T-helper 1 cell treated with Interleukin-12 subunit alpha and Interleukin-12 subunit beta and Interleukin-4 antibody, amounts not matched to agents 30 μg/mL and 1 μg/mL, for 36 hours (primary cell): ENCODE data around the gene PRM2.
A peak's percentile ranks its signal among the peaks of the same experiment; 100 is the strongest.

Experiments used
- H3K27ac Mint-ChIP-seq: one replicate; pipeline ENCODE4 v1.8.0; 2021; ENCODE audit warnings: mild to moderate bottlenecking, mixed read lengths
- H3K27me3 Mint-ChIP-seq: one replicate; pipeline ENCODE4 v1.8.0; 2021; ENCODE audit warnings: low read depth, mixed read lengths
- H3K36me3 Mint-ChIP-seq: one replicate; pipeline ENCODE4 v1.8.0; 2021; ENCODE audit warnings: low read depth, mixed read lengths
- H3K4me1 Mint-ChIP-seq: one replicate; pipeline ENCODE4 v1.8.0; 2021; ENCODE audit warnings: low read depth, mixed read lengths
- H3K4me3 Mint-ChIP-seq: one replicate; pipeline ENCODE4 v1.8.0; 2021; ENCODE audit warnings: mild to moderate bottlenecking, moderate library complexity, mixed read lengths
- H3K9me3 Mint-ChIP-seq: one replicate; pipeline ENCODE4 v1.8.0; 2021; ENCODE audit warnings: mixed read lengths

Gene PRM2

GRCh38 chr16:11229906-11230305 is 46.4 kb downstream of the PRM2 start:
- H3K4me3 Mint-ChIP-seq: no peak overlapping the region
- no peaks in the 10 kb centered on the region for H3K27me3 Mint-ChIP-seq
- peak overlapping the region; percentile 46 for H3K27ac Mint-ChIP-seq
- peaks cover 73% of the 10 kb centered on the region for H3K4me1 Mint-ChIP-seq
- no peaks in the 10 kb centered on the region for H3K9me3 Mint-ChIP-seq
- H3K36me3 Mint-ChIP-seq: no peaks in the 10 kb centered on the region

- Mint-ChIP-seq H3K36me3 (no peaks in the 10 kb centered on the region), H3K9me3 (no peaks in the 10 kb centered on the region), H3K27me3 (no peaks in the 10 kb centered on the region), H3K27ac (peak overlapping the region; percentile 52), H3K4me1 (peaks cover 74% of the 10 kb centered on the region), H3K4me3 (no peak overlapping the region)
These were observed 46.8 kb downstream of the PRM2 start for GRCh38 chr16:11229432-11229831.

GRCh38 chr16:11225677-11226549 is 50.4 kb downstream of the PRM2 start:
- Mint-ChIP-seq H3K36me3 (peaks cover 4% of the 10 kb centered on the region), H3K4me1 (peaks cover 61% of the 10 kb centered on the region), H3K27me3 (no peaks in the 10 kb centered on the region), H3K9me3 (no peaks in the 10 kb centered on the region), H3K27ac (peak overlapping the region; percentile 97), H3K4me3 (peak overlapping the region; percentile 61)
